ENCODE data around the gene CNTRL.
"Not testable (repeated sequence)": the region's sequence is repeated elsewhere in the genome, so short reads cannot be mapped to it uniquely, and the experiment has no call there.

The CNTRL gene

GRCh38 chr9:121095057-121095456 is 20.3 kb downstream of the CNTRL start:
- Mint-ChIP-seq H3K4me1 (no peaks in the 10 kb centered on the region), H3K4me3 (no peak overlapping the region), H3K9me3 (peaks cover 19% of the 10 kb centered on the region), H3K27me3 (ENCODE audit: low read depth, poor library complexity) (peaks cover 8% of the 10 kb centered on the region), H3K36me3 (ENCODE audit: low read depth) (peaks cover 85% of the 10 kb centered on the region), H3K27ac (no peak overlapping the region)
- no peak for DNase-seq
- no peak for TF ChIP-seq CTCF (IDR thresholded peaks at IDR 0.05)

- H3K27me3 Mint-ChIP-seq (ENCODE audit: low read depth, poor library complexity), result peaks cover 11% of the 10 kb centered on the region
Observed at GRCh38 chr9:121098567-121099198, 23.9 kb downstream of the CNTRL start.

GRCh38 chr9:121104054-121104453 is 29.3 kb downstream of the CNTRL start:
- H3K27ac Mint-ChIP-seq; H3K4me1 Mint-ChIP-seq; DNase-seq; H3K27me3 Mint-ChIP-seq (ENCODE audit: low read depth, poor library complexity); H3K4me3 Mint-ChIP-seq: not testable (repeated sequence)
- Mint-ChIP-seq H3K9me3 (peaks cover 44% of the 10 kb centered on the region), H3K36me3 (ENCODE audit: low read depth) (peaks cover 42% of the 10 kb centered on the region)

More at GRCh38 chr9:121098567-121099198, 23.9 kb downstream of the CNTRL start:
- no peaks in the 10 kb centered on the region for H3K4me1 Mint-ChIP-seq
- TF ChIP-seq CTCF (IDR thresholded peaks at IDR 0.05), result no peak
- no peak overlapping the region for H3K27ac Mint-ChIP-seq
- H3K9me3 Mint-ChIP-seq, result peaks cover 52% of the 10 kb centered on the region
- peaks cover 85% of the 10 kb centered on the region for H3K36me3 Mint-ChIP-seq (ENCODE audit: low read depth)
- H3K4me3 Mint-ChIP-seq, result no peak overlapping the region
- no peak for DNase-seq

GRCh38 chr9:121105531-121105930 is 30.8 kb downstream of the CNTRL start:
- DNase-seq, result no peak
- TF ChIP-seq CTCF (IDR thresholded peaks at IDR 0.05), result no peak
- H3K27me3 Mint-ChIP-seq (ENCODE audit: low read depth, poor library complexity), result peaks cover 3% of the 10 kb centered on the region
- no peak overlapping the region for H3K4me3 Mint-ChIP-seq
- H3K9me3 Mint-ChIP-seq, result peaks cover 29% of the 10 kb centered on the region
- peaks cover 27% of the 10 kb centered on the region for H3K36me3 Mint-ChIP-seq (ENCODE audit: low read depth)
- no peaks in the 10 kb centered on the region for H3K4me1 Mint-ChIP-seq
- no peak overlapping the region for H3K27ac Mint-ChIP-seq

- no peaks in the 10 kb centered on the region for H3K4me1 Mint-ChIP-seq
- no peaks in the 10 kb centered on the region for H3K27me3 Mint-ChIP-seq (ENCODE audit: low read depth, poor library complexity)
- no peak overlapping the region for H3K4me3 Mint-ChIP-seq
- DNase-seq, result no peak
- no peak overlapping the region for H3K27ac Mint-ChIP-seq
- peaks cover 14% of the 10 kb centered on the region for H3K9me3 Mint-ChIP-seq
- H3K36me3 Mint-ChIP-seq (ENCODE audit: low read depth), result peaks cover 13% of the 10 kb centered on the region
- TF ChIP-seq CTCF (IDR thresholded peaks at IDR 0.05), result no peak
Observed at GRCh38 chr9:121107029-121107428, 32.3 kb downstream of the CNTRL start.

- Mint-ChIP-seq H3K4me1 (no peaks in the 10 kb centered on the region), H3K36me3 (ENCODE audit: low read depth) (peaks cover 5% of the 10 kb centered on the region), H3K9me3 (peaks cover 6% of the 10 kb centered on the region), H3K4me3 (no peak overlapping the region), H3K27ac (no peak overlapping the region), H3K27me3 (ENCODE audit: low read depth, poor library complexity) (no peaks in the 10 kb centered on the region)
- DNase-seq, result no peak
- no peak for TF ChIP-seq CTCF (IDR thresholded peaks at IDR 0.05)
Observed at GRCh38 chr9:121107881-121108280, 33.1 kb downstream of the CNTRL start.

All from nephron progenitor cell (in vitro differentiated cells).